ENCODE measurements around the gene SLC28A3.
A peak's percentile ranks its signal among the peaks of the same experiment; 100 is the strongest.

SLC28A3 gene

GRCh38 chr9:84303061-84303460 lies 37.5 kb downstream of the SLC28A3 start:
- DNase-seq (ENCODE audit: low read depth): no peak
- H3K4me3 ChIP-seq (ENCODE audit: low read depth, low read length): no peak overlapping the region
- no peak for TF ChIP-seq CTCF (conservative IDR thresholded peaks at IDR 0.05; ENCODE audit: low read depth, low read length)

- H3K4me3 ChIP-seq (ENCODE audit: low read depth, low read length): no peak overlapping the region
- no peak for TF ChIP-seq CTCF (conservative IDR thresholded peaks at IDR 0.05; ENCODE audit: low read depth, low read length)
- DNase-seq (ENCODE audit: low read depth): peak; percentile 70
Observed at GRCh38 chr9:84301851-84302250, 38.7 kb downstream of the SLC28A3 start.

GRCh38 chr9:84300271-84300670 lies 40.3 kb downstream of the SLC28A3 start:
- DNase-seq (ENCODE audit: low read depth): peak; percentile 78
- H3K4me3 ChIP-seq (ENCODE audit: low read depth, low read length): no peak overlapping the region
- TF ChIP-seq CTCF (conservative IDR thresholded peaks at IDR 0.05; ENCODE audit: low read depth, low read length): no peak

- no peak for TF ChIP-seq CTCF (conservative IDR thresholded peaks at IDR 0.05; ENCODE audit: low read depth, low read length)
- DNase-seq (ENCODE audit: low read depth): peak; percentile 67
- H3K4me3 ChIP-seq (ENCODE audit: low read depth, low read length): no peak overlapping the region
Observed at GRCh38 chr9:84297162-84297821, 43.3 kb downstream of the SLC28A3 start.

GRCh38 chr9:84296146-84296843 lies 44.3 kb downstream of the SLC28A3 start:
- H3K4me3 ChIP-seq (ENCODE audit: low read depth, low read length): no peak overlapping the region
- peak; percentile 81 for DNase-seq (ENCODE audit: low read depth)
- TF ChIP-seq CTCF (conservative IDR thresholded peaks at IDR 0.05; ENCODE audit: low read depth, low read length): no peak

- TF ChIP-seq CTCF (conservative IDR thresholded peaks at IDR 0.05; ENCODE audit: low read depth, low read length): no peak
- no peak for DNase-seq (ENCODE audit: low read depth)
- H3K4me3 ChIP-seq (ENCODE audit: low read depth, low read length): no peak overlapping the region
Observed at GRCh38 chr9:84294241-84294950, 46.2 kb downstream of the SLC28A3 start.

Data from choroid plexus epithelial cell (primary cell).